Hepatocyte (in vitro differentiated cells): ENCODE data around the gene DGKG. TPM values are rescaled to one million over a fixed set of nuclear protein-coding genes. Genes with fewer than 3 reads are reported as not detected.

Source experiments
- DNase-seq: peaks from one replicate; pipeline ENCODE4 v3.0.0-alpha.2; 2016; ENCODE audit warnings: low spot score
- H2AFZ ChIP-seq: fragments of 200-600 bp; sonication (generic); 2 replicates; pipeline ENCODE4 v1.6.0; 2016; ENCODE audit warnings: antibody characterized with exemption, mild to moderate bottlenecking
- H3K27ac ChIP-seq: fragments of 200-600 bp; sonication (generic); 2 replicates; pipeline ENCODE4 v1.5.1; 2016; ENCODE audit warnings: mild to moderate bottlenecking
- H3K27me3 ChIP-seq: fragments of 200-600 bp; sonication (generic); 2 replicates; pipeline ENCODE4 v1.6.1; 2016
- H3K36me3 ChIP-seq: fragments of 200-600 bp; sonication (generic); replicated peaks from 2 replicates; pipeline ENCODE4 v1.5.1; 2016; ENCODE audit warnings: low read depth; ENCODE audit not compliant: insufficient read depth
- H3K4me1 ChIP-seq: fragments of 200-600 bp; sonication (generic); 2 replicates; pipeline ENCODE4 v1.5.1; 2016; ENCODE audit warnings: mild to moderate bottlenecking, moderate library complexity; ENCODE audit not compliant: insufficient read depth
- H3K4me2 ChIP-seq: fragments of 200-600 bp; sonication (generic); 2 replicates; pipeline ENCODE4 v1.6.0; 2016
- H3K4me3 ChIP-seq: fragments of 200-600 bp; sonication (generic); 2 replicates; pipeline ENCODE4 v1.5.1; 2016; ENCODE audit warnings: mild to moderate bottlenecking
- H3K79me2 ChIP-seq: fragments of 200-600 bp; sonication (generic); 2 replicates; pipeline ENCODE4 v1.6.0; 2017; ENCODE audit warnings: mild to moderate bottlenecking
- H3K9me2 ChIP-seq: fragments of 200-600 bp; sonication (generic); replicated peaks from 2 replicates; pipeline ENCODE4 v1.6.0; 2017; ENCODE audit warnings: mild to moderate bottlenecking; ENCODE audit not compliant: insufficient read depth
- H3K9me3 ChIP-seq: fragments of 200-600 bp; sonication (generic); 2 replicates; pipeline ENCODE4 v1.5.1; 2016; ENCODE audit warnings: low read depth, mild to moderate bottlenecking
- H4K20me1 ChIP-seq: fragments of 200-600 bp; sonication (generic); 2 replicates; pipeline ENCODE4 v1.6.0; 2016; ENCODE audit warnings: mild to moderate bottlenecking; ENCODE audit not compliant: insufficient read depth, poor library complexity, severe bottlenecking
- CTCF ChIP-seq: fragments of 200-600 bp; sonication (generic); IDR thresholded peaks from 2 replicates; pipeline ENCODE4 v1.5.1; 2016; ENCODE audit warnings: antibody characterized with exemption, mild to moderate bottlenecking; ENCODE audit not compliant: poor library complexity
- EZH2 ChIP-seq: fragments of 200-600 bp; sonication (generic); IDR thresholded peaks from 2 replicates; pipeline ENCODE4 v1.6.1; 2016; ENCODE audit warnings: antibody characterized with exemption, mild to moderate bottlenecking, borderline replicate concordance
- EZH2phosphoT487 ChIP-seq: fragments of 200-600 bp; sonication (generic); IDR thresholded peaks from one replicate; pipeline ENCODE4 v1.6.1; 2018; ENCODE audit warnings: antibody characterized with exemption, mild to moderate bottlenecking, low read depth, moderate library complexity; ENCODE audit not compliant: unreplicated experiment, severe bottlenecking
- WGBS: methylation state at CpG from one replicate; pipeline ENCODE4 v1.1.6; 2016; ENCODE audit warnings: low lambda C conversion rate; ENCODE audit errors: missing lambda C conversion rate; 5-methylcytosine and 5-hydroxymethylcytosine counted together
- polyA plus RNA-seq: library from polyadenylated mRNA; unstranded; fragments of >200 nt; fragmentation: Nextera tagmentation; extraction: Ambion mirVana; gene quantifications from 2 replicates; pipeline ENCODE4 v1.2.1, GENCODE V29; 2016
- total RNA-seq: library from RNA; depleted of rRNA; stranded (reverse); fragments of >200 nt; gene quantifications from 2 replicates; pipeline ENCODE4 v1.2.3, GENCODE V29; 2014

The DGKG gene
- total and polyA plus RNA-seq, 2 experiments from 2014 or later: not detected

- H2AFZ ChIP-seq: no peak overlapping the region
- H3K9me3 ChIP-seq: no peaks in the 10 kb centered on the region
- no peaks in the 10 kb centered on the region for H3K9me2 ChIP-seq
- no peak overlapping the region for H3K4me2 ChIP-seq
- peaks cover 36% of the 10 kb centered on the region for H3K4me1 ChIP-seq
- H3K27ac ChIP-seq: no peak overlapping the region
- no peak for DNase-seq
- H4K20me1 ChIP-seq: no peaks in the 10 kb centered on the region
- H3K79me2 ChIP-seq: no peaks in the 10 kb centered on the region
- WGBS: 71% methylated on average over 3 of the region's 3 CpGs
- H3K4me3 ChIP-seq: no peak overlapping the region
- H3K36me3 ChIP-seq: no peaks in the 10 kb centered on the region
- TF ChIP-seq EZH2phosphoT487 (no peak), EZH2 (no peak), CTCF (no peak)
- H3K27me3 ChIP-seq: no peaks in the 10 kb centered on the region
Observed at GRCh38 chr3:186100398-186100797, 261.6 kb downstream of the DGKG start.

GRCh38 chr3:186099178-186099577 is 262.9 kb downstream of the DGKG start:
- peak; percentile 62 for DNase-seq
- Histone ChIP-seq H3K27ac (peak overlapping the region; percentile 12), H3K4me1 (peaks cover 33% of the 10 kb centered on the region), H3K4me3 (no peak overlapping the region), H3K4me2 (peak overlapping the region; percentile 77), H3K79me2 (no peaks in the 10 kb centered on the region), H3K27me3 (no peaks in the 10 kb centered on the region), H3K9me3 (no peaks in the 10 kb centered on the region), H2AFZ (no peak overlapping the region), H3K9me2 (no peaks in the 10 kb centered on the region), H3K36me3 (no peaks in the 10 kb centered on the region), H4K20me1 (no peaks in the 10 kb centered on the region)
- TF ChIP-seq CTCF: no peak
- TF ChIP-seq EZH2: no peak
- no peak for TF ChIP-seq EZH2phosphoT487
- 48% methylated on average over 5 of the region's 5 CpGs for WGBS

GRCh38 chr3:186098740-186099139 is 263.3 kb downstream of the DGKG start:
- H3K4me3 ChIP-seq: no peak overlapping the region
- no peaks in the 10 kb centered on the region for H3K9me3 ChIP-seq
- H3K4me1 ChIP-seq: peaks cover 32% of the 10 kb centered on the region
- H3K36me3 ChIP-seq: no peaks in the 10 kb centered on the region
- H3K79me2 ChIP-seq: no peaks in the 10 kb centered on the region
- H3K27ac ChIP-seq: peak overlapping the region; percentile 12
- no peak for DNase-seq
- no peaks in the 10 kb centered on the region for H3K27me3 ChIP-seq
- H3K4me2 ChIP-seq: peak overlapping the region; percentile 77
- no peak overlapping the region for H2AFZ ChIP-seq
- H4K20me1 ChIP-seq: no peaks in the 10 kb centered on the region
- H3K9me2 ChIP-seq: no peaks in the 10 kb centered on the region
- WGBS: 48% methylated on average over 3 of the region's 3 CpGs
- no peak for TF ChIP-seq EZH2phosphoT487
- no peak for TF ChIP-seq CTCF
